ENCODE measurements around the gene RINT1. TPM values are rescaled to one million over a fixed set of nuclear protein-coding genes. Genes with fewer than 3 reads are reported as not detected.

RINT1 gene
- 6.9 and 9.2 TPM in 2 replicates for total RNA-seq (2014; rRNA removed; shearing (Covaris generic); ENCODE audit: low replicate concordance)

DNA sequence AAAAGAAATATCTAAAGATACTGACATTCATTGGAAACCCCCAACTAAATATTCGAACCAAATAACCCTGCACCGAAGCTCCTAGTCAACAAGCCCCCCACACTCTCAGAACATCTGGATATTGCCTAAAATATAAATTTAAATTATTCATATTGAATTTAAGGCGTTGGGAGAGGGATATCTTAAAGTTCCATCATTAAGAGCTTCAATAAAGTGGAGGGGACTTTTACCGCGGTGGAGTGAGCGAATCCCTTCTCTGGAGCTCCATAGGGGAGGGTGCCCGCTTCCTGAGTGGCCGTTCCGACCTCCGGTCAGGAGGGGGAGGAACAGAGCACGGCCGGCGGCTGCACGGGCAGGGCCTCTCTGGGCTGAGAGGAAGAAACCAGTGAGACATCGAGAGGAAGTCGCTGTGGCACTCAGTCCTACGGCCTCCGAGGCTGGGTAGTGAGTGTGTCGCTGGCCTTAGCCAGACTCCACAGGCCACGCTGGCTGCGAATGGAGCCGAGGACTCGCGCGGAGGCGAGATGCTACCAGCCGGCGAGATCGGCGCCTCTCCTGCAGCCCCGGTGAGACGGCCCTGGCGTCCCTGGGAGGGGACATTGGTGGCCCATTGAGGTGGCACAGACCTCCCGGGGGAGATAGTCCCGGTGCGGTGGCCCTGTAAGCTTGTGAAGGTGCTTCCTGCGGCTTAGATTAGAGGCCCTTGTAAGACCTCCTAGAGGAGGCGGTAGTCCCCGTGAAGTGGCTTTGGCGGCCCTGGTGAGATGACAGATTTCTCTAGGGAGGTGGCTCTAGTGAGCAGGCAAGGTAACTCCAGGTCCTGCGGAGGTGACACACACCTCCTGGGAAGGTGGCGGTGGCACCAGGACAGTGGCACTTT, at the start of gene RINT1:
TSS of gene RINT1 (plus strand) at position 410 of the 880 bp plus-strand sequence. CDS start at position 525, 115 bp downstream.
- peak; percentile 97 for DNase-seq
- Histone ChIP-seq H3K27me3 (ENCODE audit: low read length) (no peaks in the 10 kb centered on the region), H3K79me2 (ENCODE audit: low read length) (peaks cover 41% of the 10 kb centered on the region), H3K36me3 (ENCODE audit: insufficient read depth, low read length) (0 out of 2 replicates have a peak, but pooled peaks cover 4% of the 10 kb centered on the region), H3K9me2 (replicated peaks; ENCODE audit: insufficient read depth, low read length) (no peaks in the 10 kb centered on the region), H2AFZ (ENCODE audit: low read length) (peak within 1 kb of the TSS; percentile 74), H3K27ac (ENCODE audit: low read length) (peak within 1 kb of the TSS; percentile 67), H4K20me1 (ENCODE audit: insufficient read depth, low read depth, low read length) (no peaks in the 10 kb centered on the region), H3K9me3 (ENCODE audit: low read length) (no peaks in the 10 kb centered on the region), H3K4me1 (ENCODE audit: low read length) (peaks cover 23% of the 10 kb centered on the region), H3K4me2 (ENCODE audit: low read depth, low read length, poor library complexity, severe bottlenecking) (peak within 1 kb of the TSS; percentile 94), H3K4me3 (ENCODE audit: low read length) (peak within 1 kb of the TSS; percentile 88), H3K9ac (ENCODE audit: low read length) (peak within 1 kb of the TSS; percentile 87)

DNA sequence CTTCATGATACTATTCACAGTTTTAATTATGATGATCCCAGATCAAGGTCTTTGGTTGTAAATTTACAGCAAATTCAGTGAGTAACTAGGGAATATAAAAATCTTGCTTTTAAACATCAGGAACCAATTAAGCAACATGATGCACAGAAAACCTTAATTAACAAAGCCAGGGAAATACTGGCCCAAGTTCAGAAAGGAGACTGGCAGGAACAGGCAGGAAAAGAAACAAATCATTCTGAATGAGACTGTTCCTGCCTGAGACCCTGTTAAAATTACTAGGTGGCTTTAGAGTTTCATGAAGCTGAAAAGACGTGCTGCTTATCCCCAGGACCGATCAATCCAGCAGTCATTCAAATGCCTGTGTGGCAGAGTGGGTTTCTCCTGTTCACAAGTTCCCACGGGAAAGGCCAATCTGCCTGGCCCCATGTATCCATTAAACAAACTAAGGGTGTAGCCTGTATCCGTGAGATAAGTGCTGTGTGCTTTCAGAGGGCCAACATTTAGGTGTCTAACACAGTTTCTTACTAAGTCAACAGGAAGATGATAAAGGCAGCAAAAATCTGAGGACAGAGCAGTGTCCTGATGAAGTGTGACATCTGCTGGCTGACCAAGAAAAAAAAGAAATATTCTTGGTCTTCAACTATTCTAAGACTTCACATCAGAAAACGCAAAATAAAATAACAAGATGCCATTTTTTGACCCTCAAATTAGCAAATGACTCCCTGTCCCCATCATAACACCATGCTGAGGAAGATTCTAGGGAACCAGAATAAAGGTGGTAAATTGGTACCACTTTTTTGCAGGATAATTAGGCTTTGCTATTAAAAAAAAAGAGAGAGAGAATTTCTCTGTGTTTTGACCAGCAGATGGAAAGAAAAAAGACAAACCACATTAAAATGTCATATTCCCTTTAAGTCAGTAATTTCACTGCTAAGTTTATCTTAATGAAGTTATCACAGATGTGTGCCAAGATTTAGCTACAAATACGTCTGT, 44.1 kb upstream of the RINT1 start:
- peaks cover 31% of the 10 kb centered on the region; the same call in 1 of the 2 replicates for H3K36me3 ChIP-seq (ENCODE audit: insufficient read depth, low read length)
- H3K4me3 ChIP-seq (ENCODE audit: low read length) = no peak overlapping the region
- H3K9ac ChIP-seq (ENCODE audit: low read length) = no peak overlapping the region
- no peak overlapping the region for H3K27ac ChIP-seq (ENCODE audit: low read length)
- no peak overlapping the region for H2AFZ ChIP-seq (ENCODE audit: low read length)
- no peaks in the 10 kb centered on the region for H3K9me3 ChIP-seq (ENCODE audit: low read length)
- DNase-seq = no peak
- peaks cover 3% of the 10 kb centered on the region; the same call in 1 of the 2 replicates for H3K79me2 ChIP-seq (ENCODE audit: low read length)
- no peaks in the 10 kb centered on the region for H3K27me3 ChIP-seq (ENCODE audit: low read length)
- no peaks in the 10 kb centered on the region for H4K20me1 ChIP-seq (ENCODE audit: insufficient read depth, low read depth, low read length)
- no peaks in the 10 kb centered on the region for H3K4me1 ChIP-seq (ENCODE audit: low read length)
- H3K4me2 ChIP-seq (ENCODE audit: low read depth, low read length, poor library complexity, severe bottlenecking) = no peak overlapping the region
- no peaks in the 10 kb centered on the region for H3K9me2 ChIP-seq (replicated peaks; ENCODE audit: insufficient read depth, low read length)

DNA sequence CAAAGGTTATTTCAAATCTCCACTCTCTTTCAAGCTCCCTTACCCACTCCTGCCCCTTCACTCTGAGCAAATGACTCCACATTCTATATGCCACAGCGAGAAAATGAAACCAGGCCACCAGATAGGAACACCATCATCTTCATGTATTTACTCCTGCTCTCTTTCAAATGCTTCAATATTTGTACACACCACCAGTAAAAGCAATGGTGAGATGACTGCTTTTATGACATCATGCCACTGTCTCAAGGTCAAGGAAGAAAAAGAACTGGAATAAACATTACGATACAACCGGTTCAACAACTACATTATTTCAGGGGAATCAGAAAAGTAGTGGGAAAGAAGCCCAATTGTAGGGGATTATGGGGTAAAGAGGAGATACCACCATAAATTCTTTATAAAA, 42.6 kb upstream of the RINT1 start:
- Histone ChIP-seq H2AFZ (ENCODE audit: low read length) (no peak overlapping the region), H3K9me2 (replicated peaks; ENCODE audit: insufficient read depth, low read length) (no peaks in the 10 kb centered on the region), H4K20me1 (ENCODE audit: insufficient read depth, low read depth, low read length) (no peaks in the 10 kb centered on the region), H3K79me2 (ENCODE audit: low read length) (peaks cover 3% of the 10 kb centered on the region; the same call in 1 of the 2 replicates), H3K4me1 (ENCODE audit: low read length) (no peaks in the 10 kb centered on the region), H3K9ac (ENCODE audit: low read length) (no peak overlapping the region), H3K36me3 (ENCODE audit: insufficient read depth, low read length) (peaks cover 37% of the 10 kb centered on the region; the same call in 1 of the 2 replicates), H3K27ac (ENCODE audit: low read length) (no peak overlapping the region), H3K4me3 (ENCODE audit: low read length) (no peak overlapping the region), H3K27me3 (ENCODE audit: low read length) (no peaks in the 10 kb centered on the region), H3K9me3 (ENCODE audit: low read length) (no peaks in the 10 kb centered on the region), H3K4me2 (ENCODE audit: low read depth, low read length, poor library complexity, severe bottlenecking) (no peak overlapping the region)
- no peak for DNase-seq

DNA sequence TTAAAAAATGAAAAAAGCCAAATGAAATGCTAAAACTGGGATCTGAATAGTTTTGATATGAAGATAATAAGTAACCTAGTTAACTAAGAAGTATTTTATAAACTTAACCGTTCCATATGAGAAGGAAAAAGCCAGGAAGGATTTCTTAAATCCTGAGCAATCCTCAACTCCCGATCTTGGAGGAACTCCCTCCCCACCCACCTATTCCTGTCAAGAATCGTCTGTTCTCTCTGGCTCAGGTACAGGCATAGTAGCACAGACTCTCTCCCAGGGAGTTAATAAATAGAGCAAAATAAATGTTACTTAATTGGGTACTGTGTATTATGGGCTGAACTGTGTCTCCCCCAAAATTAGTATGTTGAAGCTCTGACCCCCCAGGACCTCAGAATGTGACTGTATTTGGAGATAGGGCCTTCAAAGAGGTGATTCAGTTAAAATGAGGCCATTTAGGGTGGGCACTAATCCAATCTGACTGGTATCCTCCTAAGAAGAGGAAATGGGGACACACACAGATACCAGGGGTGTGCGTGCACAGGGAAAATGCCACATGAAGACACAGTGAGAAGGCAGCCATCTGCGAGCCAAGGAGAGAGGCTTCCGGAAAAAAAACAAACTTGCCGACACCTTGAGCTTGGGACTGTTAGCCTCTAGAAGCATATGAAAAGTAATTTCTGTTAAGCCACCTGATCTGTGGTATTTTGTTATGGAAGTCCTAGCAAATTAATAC, 38.6 kb upstream of the RINT1 start:
- no peak overlapping the region for H3K4me3 ChIP-seq (ENCODE audit: low read length)

DNA sequence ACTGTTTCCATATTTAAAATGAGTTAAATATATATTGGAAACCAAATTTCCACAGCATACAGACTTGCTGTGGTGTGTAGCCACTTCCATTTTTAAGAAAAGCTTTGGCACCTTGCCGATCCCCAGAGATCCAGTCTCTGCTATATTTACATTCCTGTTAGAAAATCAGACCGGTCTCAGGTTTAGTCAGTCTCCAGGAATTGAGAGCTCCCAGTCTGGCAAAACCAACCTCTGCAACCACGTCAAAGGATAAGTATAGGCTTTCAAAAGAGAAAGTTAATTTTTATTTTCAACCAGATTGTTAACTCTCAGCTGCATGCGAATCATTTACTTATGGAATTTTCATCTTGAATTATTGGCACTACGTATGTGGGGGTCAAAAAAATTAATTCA, 38.1 kb upstream of the RINT1 start:
- H3K9ac ChIP-seq (ENCODE audit: low read length) = no peak overlapping the region
- peaks cover 40% of the 10 kb centered on the region; the same call in 1 of the 2 replicates for H3K36me3 ChIP-seq (ENCODE audit: insufficient read depth, low read length)
- no peaks in the 10 kb centered on the region for H3K4me1 ChIP-seq (ENCODE audit: low read length)
- H3K9me3 ChIP-seq (ENCODE audit: low read length) = no peaks in the 10 kb centered on the region
- H3K9me2 ChIP-seq (replicated peaks; ENCODE audit: insufficient read depth, low read length) = no peaks in the 10 kb centered on the region
- H3K27me3 ChIP-seq (ENCODE audit: low read length) = no peaks in the 10 kb centered on the region
- no peak overlapping the region for H3K4me2 ChIP-seq (ENCODE audit: low read depth, low read length, poor library complexity, severe bottlenecking)
- peaks cover 4% of the 10 kb centered on the region for H3K79me2 ChIP-seq (ENCODE audit: low read length)
- no peaks in the 10 kb centered on the region for H4K20me1 ChIP-seq (ENCODE audit: insufficient read depth, low read depth, low read length)
- no peak for DNase-seq
- H3K4me3 ChIP-seq (ENCODE audit: low read length) = no peak overlapping the region
- H3K27ac ChIP-seq (ENCODE audit: low read length) = no peak overlapping the region
- H2AFZ ChIP-seq (ENCODE audit: low read length) = no peak overlapping the region

More for the DNA sequence above, 38.6 kb upstream of the RINT1 start:
- H3K4me1 ChIP-seq (ENCODE audit: low read length) = no peaks in the 10 kb centered on the region
- DNase-seq = no peak
- H3K9me2 ChIP-seq (replicated peaks; ENCODE audit: insufficient read depth, low read length) = no peaks in the 10 kb centered on the region
- no peak overlapping the region for H2AFZ ChIP-seq (ENCODE audit: low read length)
- H3K9me3 ChIP-seq (ENCODE audit: low read length) = no peaks in the 10 kb centered on the region
- no peak overlapping the region for H3K4me2 ChIP-seq (ENCODE audit: low read depth, low read length, poor library complexity, severe bottlenecking)
- H4K20me1 ChIP-seq (ENCODE audit: insufficient read depth, low read depth, low read length) = no peaks in the 10 kb centered on the region
- no peak overlapping the region for H3K9ac ChIP-seq (ENCODE audit: low read length)
- H3K79me2 ChIP-seq (ENCODE audit: low read length) = peaks cover 3% of the 10 kb centered on the region; the same call in 1 of the 2 replicates
- H3K27me3 ChIP-seq (ENCODE audit: low read length) = no peaks in the 10 kb centered on the region
- H3K36me3 ChIP-seq (ENCODE audit: insufficient read depth, low read length) = peaks cover 38% of the 10 kb centered on the region; the same call in 1 of the 2 replicates
- H3K27ac ChIP-seq (ENCODE audit: low read length) = no peak overlapping the region

DNA sequence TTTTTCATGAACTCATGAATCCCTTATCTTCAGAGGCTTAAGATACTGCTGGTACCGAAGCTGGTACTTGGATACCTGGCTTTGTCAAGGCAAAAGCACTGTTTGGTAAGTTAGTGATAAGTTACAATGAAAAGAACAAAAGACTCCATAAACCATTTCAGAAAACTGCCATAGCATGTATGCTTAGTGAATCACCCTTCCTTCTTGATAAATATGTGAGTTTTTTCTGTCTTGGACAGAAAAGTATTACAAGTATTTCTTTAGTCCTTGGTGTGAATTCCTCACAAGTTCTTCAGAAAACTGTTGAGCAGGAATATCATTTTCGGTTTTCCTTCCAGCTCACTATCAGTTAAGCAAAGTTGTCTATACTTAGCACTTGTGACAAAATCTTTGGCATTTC, 35.5 kb upstream of the RINT1 start:
- H3K4me3 ChIP-seq (ENCODE audit: low read length) = no peak overlapping the region
- H3K9me2 ChIP-seq (replicated peaks; ENCODE audit: insufficient read depth, low read length) = no peaks in the 10 kb centered on the region
- DNase-seq = no peak
- no peak overlapping the region for H2AFZ ChIP-seq (ENCODE audit: low read length)
- H3K9me3 ChIP-seq (ENCODE audit: low read length) = no peaks in the 10 kb centered on the region
- H3K4me2 ChIP-seq (ENCODE audit: low read depth, low read length, poor library complexity, severe bottlenecking) = no peak overlapping the region
- peaks cover 5% of the 10 kb centered on the region; the same call in 1 of the 2 replicates for H3K79me2 ChIP-seq (ENCODE audit: low read length)
- no peak overlapping the region for H3K27ac ChIP-seq (ENCODE audit: low read length)
- H3K36me3 ChIP-seq (ENCODE audit: insufficient read depth, low read length) = peaks cover 50% of the 10 kb centered on the region; the same call in 1 of the 2 replicates
- H3K9ac ChIP-seq (ENCODE audit: low read length) = no peak overlapping the region
- H3K27me3 ChIP-seq (ENCODE audit: low read length) = no peaks in the 10 kb centered on the region
- H3K4me1 ChIP-seq (ENCODE audit: low read length) = no peaks in the 10 kb centered on the region
- no peaks in the 10 kb centered on the region for H4K20me1 ChIP-seq (ENCODE audit: insufficient read depth, low read depth, low read length)

DNA sequence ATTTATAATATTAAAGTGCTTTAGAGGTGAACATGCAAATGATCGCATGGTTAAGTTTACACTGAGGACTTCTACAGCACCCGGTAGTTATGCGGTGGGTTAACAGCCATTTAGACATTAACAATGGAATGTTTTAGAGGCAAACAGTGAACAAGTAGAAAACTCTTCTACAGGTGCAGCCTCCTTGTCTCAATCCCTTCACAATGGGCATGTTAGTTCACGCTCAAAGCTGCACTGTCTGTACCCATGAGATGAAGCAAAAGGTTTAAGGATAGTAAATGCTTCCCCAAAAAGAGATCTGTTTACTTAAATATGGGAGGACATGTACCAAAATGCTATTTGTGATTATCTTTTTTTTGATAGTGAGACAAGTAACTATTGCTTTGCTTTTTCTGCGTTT, 35.0 kb upstream of the RINT1 start:
- Histone ChIP-seq H3K79me2 (ENCODE audit: low read length) (peaks cover 5% of the 10 kb centered on the region; the same call in 1 of the 2 replicates), H3K9me3 (ENCODE audit: low read length) (no peaks in the 10 kb centered on the region), H3K9ac (ENCODE audit: low read length) (no peak overlapping the region), H3K27me3 (ENCODE audit: low read length) (no peaks in the 10 kb centered on the region), H3K9me2 (replicated peaks; ENCODE audit: insufficient read depth, low read length) (no peaks in the 10 kb centered on the region), H3K36me3 (ENCODE audit: insufficient read depth, low read length) (peaks cover 50% of the 10 kb centered on the region; the same call in 1 of the 2 replicates), H3K4me2 (ENCODE audit: low read depth, low read length, poor library complexity, severe bottlenecking) (no peak overlapping the region), H4K20me1 (ENCODE audit: insufficient read depth, low read depth, low read length) (no peaks in the 10 kb centered on the region), H3K4me3 (ENCODE audit: low read length) (no peak overlapping the region), H3K27ac (ENCODE audit: low read length) (no peak overlapping the region), H3K4me1 (ENCODE audit: low read length) (no peaks in the 10 kb centered on the region), H2AFZ (ENCODE audit: low read length) (no peak overlapping the region)
- DNase-seq = no peak
